A204.1 (cell line): ENCODE measurements around the gene RNF180.

Source experiments
- FAIRE-seq: peaks from 2 replicates; lab custom pipeline; 2012; peaks lifted over from hg19 to GRCh38; lab: Jason Lieb, UNC

RNF180 gene

GRCh38 chr5:64165500-64166200 is at the start of gene RNF180:
RNF180 (plus strand) TSS chr5:64165843; CDS start chr5:64200808, 34,965 bp downstream.
- FAIRE-seq = no peak

DNA sequence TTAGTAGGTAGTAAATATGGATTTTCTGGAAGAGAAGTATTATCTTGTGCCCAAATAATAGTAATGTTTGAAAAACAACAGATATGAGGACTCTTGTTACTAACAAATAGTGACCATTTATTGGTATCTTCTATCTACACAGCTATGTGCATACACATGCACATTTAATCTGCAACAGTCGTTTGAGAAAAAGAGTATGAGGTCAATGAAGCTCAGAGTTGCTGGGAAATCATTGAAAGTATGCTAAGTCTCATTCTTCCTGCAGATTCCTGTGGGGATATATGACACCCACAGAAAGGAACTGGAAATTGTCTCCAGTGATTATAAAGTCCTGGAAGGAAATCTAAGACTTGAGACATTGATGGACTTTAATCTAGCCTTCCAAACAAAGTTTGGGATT is 40.1 kb upstream of the RNF180 start:
- no peak for FAIRE-seq

DNA sequence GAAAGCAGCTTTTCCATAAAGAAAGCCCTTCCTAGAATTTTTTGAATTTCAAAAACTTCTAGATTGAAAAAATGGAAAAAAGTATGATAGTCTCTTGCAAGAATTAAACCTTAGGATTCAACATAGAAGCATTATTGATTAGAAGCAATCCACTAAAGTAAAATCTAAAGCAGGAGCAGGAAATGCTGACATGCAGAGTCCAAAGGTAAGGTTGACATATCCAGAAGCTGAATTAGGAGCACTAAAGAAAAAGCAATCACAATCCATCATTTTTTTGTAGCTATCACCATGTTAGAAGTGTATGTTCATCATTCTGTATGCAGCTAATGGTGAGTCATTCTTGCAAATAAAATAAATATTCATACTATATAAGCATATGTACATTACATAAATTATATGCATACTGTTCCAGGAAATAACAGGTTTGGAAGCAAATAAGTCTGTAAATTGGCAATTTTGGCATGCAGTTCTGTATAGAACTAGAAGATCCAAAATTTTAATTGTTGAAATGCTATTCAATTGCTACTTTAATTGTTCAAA is 39.4 kb upstream of the RNF180 start:
- FAIRE-seq = no peak

DNA sequence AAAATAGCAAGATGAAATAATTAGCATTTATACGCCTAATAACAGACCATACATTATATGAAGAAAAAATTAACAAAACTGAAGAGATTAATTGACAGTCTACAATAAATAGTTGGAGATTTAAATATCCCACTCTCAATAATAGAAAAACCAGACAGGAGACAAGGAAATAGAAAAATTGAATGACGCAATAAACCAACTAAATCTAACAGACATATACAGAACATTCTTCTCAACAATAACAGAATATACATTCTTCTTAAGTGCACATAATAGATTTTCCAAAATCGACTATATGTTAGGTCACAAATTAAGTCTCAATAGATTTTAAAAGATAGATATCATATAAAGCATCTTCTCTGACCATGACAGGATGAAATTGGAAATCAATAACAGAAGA is 25.6 kb upstream of the RNF180 start:
- no peak for FAIRE-seq

- FAIRE-seq = no peak
Observed at GRCh38 chr5:64144425-64145215, 21.0 kb upstream of the RNF180 start.

GRCh38 chr5:64145216-64145895 is 20.3 kb upstream of the RNF180 start:
- no peak for FAIRE-seq

- FAIRE-seq = no peak
Observed at GRCh38 chr5:64147379-64147778, 18.3 kb upstream of the RNF180 start.

DNA sequence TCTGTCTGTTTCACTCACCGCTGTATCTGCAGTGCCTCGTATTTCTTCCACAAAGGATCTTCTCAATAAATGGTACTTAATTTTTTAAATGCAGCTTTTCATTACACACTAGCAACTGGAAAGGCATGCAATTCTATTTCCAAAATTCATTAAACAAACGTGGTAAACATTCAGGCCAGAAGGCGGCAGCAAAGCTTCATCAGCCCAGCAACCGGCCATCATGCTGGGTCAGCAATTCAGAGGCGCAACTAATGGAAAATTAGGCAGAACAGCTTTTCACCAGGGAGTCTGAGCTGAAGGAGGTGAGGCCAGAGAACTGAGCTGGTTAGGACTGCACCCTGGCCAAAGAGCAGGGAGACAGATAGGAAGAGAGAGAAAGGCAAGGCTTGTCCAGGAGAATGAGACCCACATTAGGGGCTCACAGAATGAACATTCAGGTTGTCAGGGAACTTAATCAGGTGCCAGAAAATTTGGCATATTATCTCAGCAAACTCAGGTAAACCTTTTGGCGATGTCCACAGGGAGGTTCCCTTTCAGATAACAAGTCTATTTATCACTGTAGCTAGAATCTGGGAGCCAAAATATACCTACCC is 17.7 kb upstream of the RNF180 start:
- FAIRE-seq = no peak

- no peak for FAIRE-seq
Observed at GRCh38 chr5:64149268-64149667, 16.4 kb upstream of the RNF180 start.

GRCh38 chr5:64149857-64150521 is 15.7 kb upstream of the RNF180 start:
- no peak for FAIRE-seq

DNA sequence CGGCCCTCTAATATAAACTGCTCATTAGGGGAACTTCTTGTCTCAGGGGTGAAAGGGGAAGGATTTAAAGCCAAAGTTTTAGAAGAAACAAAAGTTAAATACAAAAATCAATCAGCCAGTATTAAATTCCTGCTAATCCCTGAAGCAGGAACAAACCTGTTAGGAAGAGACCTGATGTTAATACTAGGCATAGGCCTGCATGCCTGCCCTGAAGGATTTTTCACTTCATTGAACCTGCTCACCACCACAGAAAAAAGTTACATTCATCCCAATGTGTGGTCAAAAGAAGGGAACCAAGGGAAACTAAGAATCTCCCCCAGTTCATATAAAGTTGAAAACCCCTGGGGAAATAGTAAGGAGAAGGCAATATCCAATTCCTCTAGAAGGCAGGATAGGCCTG is 9.4 kb upstream of the RNF180 start:
- FAIRE-seq = no peak

- no peak for FAIRE-seq
Observed at GRCh38 chr5:64158827-64159226, 6.8 kb upstream of the RNF180 start.

- FAIRE-seq = no peak
Observed at GRCh38 chr5:64160201-64160600, 5.4 kb upstream of the RNF180 start.

GRCh38 chr5:64161420-64161819 is 4.2 kb upstream of the RNF180 start:
- no peak for FAIRE-seq

- FAIRE-seq = no peak
Observed at GRCh38 chr5:64163135-64163534, 2.5 kb upstream of the RNF180 start.

DNA sequence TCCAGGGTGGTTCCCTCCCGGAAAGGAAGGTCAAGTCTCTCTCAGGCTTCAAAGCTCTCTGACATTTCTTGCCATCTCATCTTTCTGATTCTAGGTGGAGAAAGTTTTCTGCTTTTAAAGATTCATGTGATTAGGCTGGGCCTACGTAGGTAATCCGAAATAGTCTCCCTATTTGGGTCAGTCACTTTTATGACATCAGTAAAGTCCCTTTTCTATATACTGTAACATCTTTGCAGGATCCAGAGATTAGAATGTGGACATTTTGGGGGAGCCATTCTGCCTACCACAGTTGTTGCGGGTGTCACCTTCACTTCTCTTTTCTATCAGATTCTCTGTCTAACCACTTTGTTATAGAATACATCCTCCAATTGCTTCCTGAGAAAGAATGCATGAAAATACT is 1.9 kb upstream of the RNF180 start:
- FAIRE-seq = no peak

DNA sequence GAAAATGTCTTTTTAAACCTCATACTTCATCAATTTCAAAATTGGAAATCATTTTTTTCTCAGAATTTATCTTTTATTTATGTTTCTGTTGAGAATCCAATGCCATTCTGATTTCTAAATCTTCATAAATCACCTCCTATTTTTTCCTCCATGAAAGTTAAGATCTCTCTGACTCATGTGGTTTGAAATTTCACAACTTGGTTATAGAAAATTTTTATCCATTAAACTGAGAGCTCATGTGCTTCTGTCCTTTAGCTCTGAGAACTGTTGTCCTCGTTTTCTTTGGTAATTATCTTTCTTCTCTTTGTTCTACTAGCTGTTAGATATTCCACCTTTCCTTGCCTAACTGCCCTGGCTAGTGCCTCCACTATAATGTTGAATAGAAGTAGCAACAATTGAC is 1.5 kb upstream of the RNF180 start:
- FAIRE-seq = no peak

- FAIRE-seq = no peak
Observed at GRCh38 chr5:64165160-64165499, 513 bp upstream of the RNF180 start.

DNA sequence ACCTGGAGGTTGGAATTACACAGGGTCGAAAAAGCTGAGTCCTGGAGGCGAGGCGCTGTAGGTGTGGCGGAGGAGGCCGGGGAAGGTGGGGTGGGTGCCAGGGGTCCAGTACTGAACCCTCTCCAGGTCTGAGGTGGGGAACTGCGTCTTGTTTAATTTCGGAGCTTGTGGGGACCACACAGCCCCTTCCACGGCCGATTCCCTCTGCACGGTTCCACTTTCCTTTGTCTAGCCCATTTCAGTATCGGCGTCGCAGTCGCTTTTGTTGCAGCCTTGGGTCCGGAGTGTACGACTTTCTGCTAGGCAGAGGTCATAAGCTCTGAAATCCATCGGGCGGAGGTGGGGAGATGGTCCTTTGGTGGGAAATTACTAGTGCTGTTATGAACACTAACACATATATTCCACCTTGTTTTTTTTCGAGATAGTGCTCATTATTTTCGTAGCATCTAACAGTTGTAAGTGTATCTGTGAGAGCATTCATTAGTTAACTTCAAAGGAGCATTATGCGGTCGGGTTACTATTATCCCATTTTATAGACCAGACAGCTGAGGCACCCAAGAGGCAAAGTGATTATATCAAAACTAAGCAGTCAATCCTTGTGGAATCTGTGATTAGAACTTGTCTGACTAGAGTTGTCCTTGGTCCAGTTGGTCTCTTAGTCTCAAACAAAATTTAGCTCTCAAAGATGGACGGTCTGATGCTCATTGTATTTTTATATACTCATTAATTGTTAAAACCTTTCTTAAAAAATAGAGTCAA is 737 bp downstream of the RNF180 start:
- no peak for FAIRE-seq

GRCh38 chr5:64176301-64176700 is 10.7 kb downstream of the RNF180 start:
- no peak for FAIRE-seq

- no peak for FAIRE-seq
Observed at GRCh38 chr5:64180661-64181343, 15.2 kb downstream of the RNF180 start.
